GM06990 (cell line): ENCODE measurements around the gene AKT1.

Source experiments
- DNase-seq: peaks from one replicate; pipeline ENCODE4 v3.0.0-alpha.2; 2011; ENCODE audit not compliant: insufficient read length; ENCODE audit errors: extremely low read depth
- H3K27me3 ChIP-seq: replicated peaks from 2 replicates; pipeline ENCODE4 v1.6.0; 2011; ENCODE audit warnings: low read length; ENCODE audit not compliant: control insufficient read depth, insufficient read depth
- H3K36me3 ChIP-seq: 2 replicates; pipeline ENCODE4 v1.5.1; 2011; ENCODE audit warnings: low read length; ENCODE audit not compliant: control insufficient read depth, insufficient read depth
- H3K4me3 ChIP-seq: replicated peaks from 2 replicates; pipeline ENCODE4 v1.5.1; 2011; ENCODE audit warnings: low read depth, mild to moderate bottlenecking, control low read depth, low read length
- TF ChIP-seq, protein P1 (sequence below): IDR thresholded peaks from 2 replicates; pipeline ENCODE4 v1.5.1; 2011; ENCODE audit warnings: low read length, control low read depth, mild to moderate bottlenecking, inconsistent platforms; ENCODE audit not compliant: insufficient read depth, poor library complexity, severe bottlenecking

Gene AKT1

DNA sequence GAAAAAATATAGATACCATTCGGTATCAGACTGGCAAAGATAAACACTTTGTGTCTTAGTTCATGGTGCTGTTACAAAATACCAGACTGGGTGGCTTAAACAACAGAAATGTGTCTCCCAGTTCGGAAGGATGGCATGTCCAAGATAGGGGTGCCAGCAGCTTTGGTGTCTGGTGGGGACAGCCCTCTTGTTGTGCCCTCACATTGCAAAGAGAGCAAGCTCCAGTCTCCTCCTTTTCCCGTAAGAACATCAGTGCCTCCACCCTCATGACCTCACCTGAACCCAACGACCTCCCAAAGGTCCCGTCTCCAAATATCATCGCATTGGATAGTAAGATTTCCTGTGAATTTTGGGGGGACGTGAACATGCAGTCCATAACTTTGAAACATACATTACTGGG, 17.7 kb upstream of the AKT1 start:
- no peak overlapping the region for H3K4me3 ChIP-seq
- H3K27me3 ChIP-seq = no peaks in the 10 kb centered on the region
- no peaks in the 10 kb centered on the region for H3K36me3 ChIP-seq
- no peak for DNase-seq
- TF ChIP-seq, protein P1, sequence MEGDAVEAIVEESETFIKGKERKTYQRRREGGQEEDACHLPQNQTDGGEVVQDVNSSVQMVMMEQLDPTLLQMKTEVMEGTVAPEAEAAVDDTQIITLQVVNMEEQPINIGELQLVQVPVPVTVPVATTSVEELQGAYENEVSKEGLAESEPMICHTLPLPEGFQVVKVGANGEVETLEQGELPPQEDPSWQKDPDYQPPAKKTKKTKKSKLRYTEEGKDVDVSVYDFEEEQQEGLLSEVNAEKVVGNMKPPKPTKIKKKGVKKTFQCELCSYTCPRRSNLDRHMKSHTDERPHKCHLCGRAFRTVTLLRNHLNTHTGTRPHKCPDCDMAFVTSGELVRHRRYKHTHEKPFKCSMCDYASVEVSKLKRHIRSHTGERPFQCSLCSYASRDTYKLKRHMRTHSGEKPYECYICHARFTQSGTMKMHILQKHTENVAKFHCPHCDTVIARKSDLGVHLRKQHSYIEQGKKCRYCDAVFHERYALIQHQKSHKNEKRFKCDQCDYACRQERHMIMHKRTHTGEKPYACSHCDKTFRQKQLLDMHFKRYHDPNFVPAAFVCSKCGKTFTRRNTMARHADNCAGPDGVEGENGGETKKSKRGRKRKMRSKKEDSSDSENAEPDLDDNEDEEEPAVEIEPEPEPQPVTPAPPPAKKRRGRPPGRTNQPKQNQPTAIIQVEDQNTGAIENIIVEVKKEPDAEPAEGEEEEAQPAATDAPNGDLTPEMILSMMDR = no peak

GRCh38 chr14:104810316-104810715, 14.8 kb upstream of the AKT1 start:
- TF ChIP-seq, protein P1 = no peak
- no peak overlapping the region for H3K4me3 ChIP-seq
- H3K36me3 ChIP-seq = no peaks in the 10 kb centered on the region

DNA sequence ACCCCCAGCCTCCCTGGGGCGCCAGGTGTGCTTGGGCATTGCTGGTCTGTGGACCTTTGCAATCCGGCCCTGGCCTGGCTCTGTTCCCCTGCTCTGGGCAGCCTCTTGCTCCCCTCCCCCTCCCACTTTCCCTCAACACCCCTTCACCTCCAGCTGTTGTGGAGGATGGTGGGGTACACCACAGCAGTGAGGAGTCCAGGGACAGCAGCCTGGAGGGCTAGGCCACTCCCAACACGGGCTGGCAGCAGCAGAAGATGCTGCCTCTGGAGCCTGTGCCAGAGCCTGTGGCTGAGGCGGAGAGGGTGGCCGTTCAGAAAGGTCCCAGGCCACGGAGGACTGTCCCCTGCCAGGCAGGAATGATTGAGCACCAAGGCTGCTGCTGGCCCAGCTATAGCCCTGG, 12.9 kb upstream of the AKT1 start:
- Histone ChIP-seq H3K27me3 (no peaks in the 10 kb centered on the region), H3K36me3 (no peaks in the 10 kb centered on the region), H3K4me3 (no peak overlapping the region)
- TF ChIP-seq, protein P1 = no peak
- no peak for DNase-seq

More at GRCh38 chr14:104810316-104810715, 14.8 kb upstream of the AKT1 start:
- H3K27me3 ChIP-seq = no peaks in the 10 kb centered on the region
- DNase-seq = no peak

DNA sequence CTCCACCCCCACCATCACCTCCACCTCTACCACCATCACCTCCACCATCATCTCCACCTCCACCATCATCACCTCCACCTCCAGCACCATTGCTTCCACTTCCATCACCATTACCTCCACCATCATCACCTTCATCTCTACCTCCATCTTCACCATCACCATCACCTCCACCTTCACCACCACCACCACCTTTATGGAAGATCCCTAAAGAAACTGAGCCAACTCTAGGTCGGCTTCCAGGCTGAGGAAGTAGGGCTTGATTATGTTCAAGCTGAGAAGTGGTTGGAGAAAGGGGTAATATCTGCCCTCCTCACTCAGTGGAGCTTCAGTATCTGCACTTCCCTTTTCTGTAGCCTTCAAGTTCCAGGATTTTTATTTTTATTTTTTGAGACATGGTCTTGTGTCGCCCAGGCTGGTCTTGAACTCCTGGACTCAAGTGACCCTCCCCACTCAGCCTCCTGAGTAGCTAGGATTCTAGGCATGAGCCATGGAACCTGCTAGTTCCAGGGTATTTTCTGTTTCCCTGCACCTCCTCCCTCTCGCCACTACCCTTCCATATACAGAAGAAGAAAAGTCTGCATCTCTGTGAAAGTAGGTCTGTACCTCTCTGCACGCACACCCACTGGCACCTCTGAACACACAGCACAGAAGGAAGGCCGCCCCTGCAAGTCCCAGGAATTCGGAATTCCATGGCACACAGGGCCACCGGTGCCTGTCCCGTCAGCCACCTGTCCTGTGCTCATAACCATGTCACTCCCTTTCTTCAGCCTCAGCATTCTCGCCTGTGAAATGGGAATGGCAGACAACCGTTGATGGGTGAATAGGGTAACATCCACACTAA, 11.3 kb upstream of the AKT1 start:
- TF ChIP-seq, protein P1 = no peak
- H3K27me3 ChIP-seq = no peaks in the 10 kb centered on the region
- no peak for DNase-seq
- no peak overlapping the region for H3K4me3 ChIP-seq
- H3K36me3 ChIP-seq = no peaks in the 10 kb centered on the region

DNA sequence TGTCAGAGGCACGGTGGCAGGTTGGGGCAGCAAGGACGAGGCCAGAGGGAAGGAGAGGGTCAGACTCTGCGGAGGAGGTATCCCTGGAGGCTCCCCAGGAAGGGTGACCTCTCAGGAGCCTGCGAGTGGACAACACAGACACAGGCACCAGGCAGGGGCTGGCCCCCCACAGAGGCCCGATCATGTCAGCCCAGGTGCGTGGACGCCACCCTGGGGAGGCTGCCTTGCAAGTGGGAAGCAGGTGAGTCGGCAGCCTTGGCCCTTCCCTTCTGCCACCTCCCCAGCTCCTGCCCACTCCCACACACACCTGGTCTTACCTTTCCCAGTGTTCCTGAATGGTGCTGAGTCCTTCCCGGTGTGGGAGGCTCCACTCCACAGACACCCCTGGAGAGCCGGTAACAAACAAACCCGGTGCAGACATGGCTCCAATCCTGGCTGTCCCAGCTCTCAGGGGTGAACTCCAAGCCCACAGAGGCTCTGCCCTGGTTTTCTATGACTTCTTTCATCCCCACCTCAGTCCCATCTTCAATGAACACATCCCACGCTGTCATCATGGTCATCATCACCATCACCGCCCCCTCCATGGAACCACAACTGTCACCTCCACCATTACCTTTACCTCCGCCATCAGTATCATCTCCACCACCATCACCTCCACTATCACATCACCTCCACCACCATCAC, 10.5 kb upstream of the AKT1 start:
- H3K27me3 ChIP-seq = no peaks in the 10 kb centered on the region
- TF ChIP-seq, protein P1 = no peak
- no peak overlapping the region for H3K4me3 ChIP-seq
- peak; percentile 12 for DNase-seq
- no peaks in the 10 kb centered on the region for H3K36me3 ChIP-seq
